Mesothelial cell of epicardium (in vitro differentiated cells): Measurements from ENCODE around the gene FBXO5. TPM values are rescaled to one million over a fixed set of nuclear protein-coding genes. Genes with fewer than 3 reads are reported as not detected.

Source experiments
- DNase-seq, 2 experiments: peaks; one replicate each; pipeline ENCODE4 v3.0.0; 2021; ENCODE audit warnings: low spot score in 2 of 2; ENCODE audit not compliant: unreplicated experiment in 2 of 2
- H3K27ac Mint-ChIP-seq: 2 replicates; pipeline ENCODE4 v1.8.0; 2021; ENCODE audit warnings: mixed read lengths
- H3K27me3 Mint-ChIP-seq: 2 replicates; pipeline ENCODE4 v1.8.0; 2021; ENCODE audit warnings: low read depth, mixed read lengths
- H3K36me3 Mint-ChIP-seq: 2 replicates; pipeline ENCODE4 v1.8.0; 2021; ENCODE audit warnings: mixed read lengths
- H3K4me1 Mint-ChIP-seq: 2 replicates; pipeline ENCODE4 v1.8.0; 2021; ENCODE audit warnings: mixed read lengths
- H3K4me3 Mint-ChIP-seq: 2 replicates; pipeline ENCODE4 v1.8.0; 2021; ENCODE audit warnings: mild to moderate bottlenecking, moderate library complexity, mixed read lengths
- H3K9me3 Mint-ChIP-seq: 2 replicates; pipeline ENCODE4 v1.8.0; 2021; ENCODE audit warnings: mixed read lengths
- total RNA-seq: library from RNA; stranded (reverse); gene quantifications from 3 replicates; pipeline ENCODE4 v1.2.1, GENCODE V29; 2021
- TF ChIP-seq, protein P1 (sequence below): fragments of 200-600 bp; sonication (generic); IDR thresholded peaks from one replicate; pipeline ENCODE4 v1.5.0; 2021; ENCODE audit warnings: antibody characterized with exemption; ENCODE audit not compliant: unreplicated experiment

FBXO5 gene
- total RNA-seq, 1 donor from 2014 or later: 17.1 TPM

DNA sequence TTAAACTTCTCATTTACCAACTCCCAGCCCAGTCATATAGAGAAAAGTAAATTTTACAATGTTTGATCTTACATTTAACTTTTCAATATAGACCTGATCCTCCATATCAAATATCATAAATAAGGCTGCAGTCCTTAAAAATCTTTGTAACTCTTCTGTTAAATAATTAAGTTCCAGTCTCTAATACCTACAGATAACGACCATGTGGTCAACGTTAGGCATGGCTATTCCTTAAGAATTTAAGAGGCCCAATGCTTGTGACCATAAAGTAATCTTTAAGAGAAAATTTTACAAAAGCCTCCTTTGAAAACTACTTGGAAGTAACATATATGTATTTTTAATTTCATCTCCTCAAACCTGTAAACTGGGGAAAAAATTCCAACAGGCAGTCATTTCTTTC, 1.6 kb downstream of the FBXO5 start:
- TF ChIP-seq, protein P1, sequence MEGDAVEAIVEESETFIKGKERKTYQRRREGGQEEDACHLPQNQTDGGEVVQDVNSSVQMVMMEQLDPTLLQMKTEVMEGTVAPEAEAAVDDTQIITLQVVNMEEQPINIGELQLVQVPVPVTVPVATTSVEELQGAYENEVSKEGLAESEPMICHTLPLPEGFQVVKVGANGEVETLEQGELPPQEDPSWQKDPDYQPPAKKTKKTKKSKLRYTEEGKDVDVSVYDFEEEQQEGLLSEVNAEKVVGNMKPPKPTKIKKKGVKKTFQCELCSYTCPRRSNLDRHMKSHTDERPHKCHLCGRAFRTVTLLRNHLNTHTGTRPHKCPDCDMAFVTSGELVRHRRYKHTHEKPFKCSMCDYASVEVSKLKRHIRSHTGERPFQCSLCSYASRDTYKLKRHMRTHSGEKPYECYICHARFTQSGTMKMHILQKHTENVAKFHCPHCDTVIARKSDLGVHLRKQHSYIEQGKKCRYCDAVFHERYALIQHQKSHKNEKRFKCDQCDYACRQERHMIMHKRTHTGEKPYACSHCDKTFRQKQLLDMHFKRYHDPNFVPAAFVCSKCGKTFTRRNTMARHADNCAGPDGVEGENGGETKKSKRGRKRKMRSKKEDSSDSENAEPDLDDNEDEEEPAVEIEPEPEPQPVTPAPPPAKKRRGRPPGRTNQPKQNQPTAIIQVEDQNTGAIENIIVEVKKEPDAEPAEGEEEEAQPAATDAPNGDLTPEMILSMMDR: no peak
- Mint-ChIP-seq H3K4me1 (peaks cover 36% of the 10 kb centered on the region), H3K36me3 (no peaks in the 10 kb centered on the region), H3K27ac (no peak overlapping the region), H3K4me3 (peak overlapping the region; percentile 82), H3K9me3 (no peaks in the 10 kb centered on the region), H3K27me3 (no peaks in the 10 kb centered on the region)
- no peak for DNase-seq

DNA sequence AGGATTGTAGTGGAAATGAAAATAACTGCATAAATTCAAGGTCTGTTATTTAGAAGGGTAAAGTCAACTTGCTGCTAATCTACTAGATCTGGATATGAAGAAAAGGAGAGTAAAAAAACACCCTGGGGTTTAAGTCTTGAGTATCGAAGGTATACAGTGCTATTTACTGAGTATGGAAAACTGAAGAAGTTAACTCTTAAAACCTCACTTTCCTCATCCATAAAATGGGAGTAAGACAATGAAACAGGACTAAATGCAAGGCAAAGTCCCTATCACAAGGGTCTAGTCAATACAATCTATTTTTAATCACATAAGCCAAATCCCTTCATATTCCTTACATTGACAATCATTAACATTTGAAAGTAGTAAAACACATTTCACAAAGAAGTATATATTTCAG, 2.2 kb downstream of the FBXO5 start:
- TF ChIP-seq, protein P1: no peak
- peaks cover 36% of the 10 kb centered on the region for H3K4me1 Mint-ChIP-seq

DNA sequence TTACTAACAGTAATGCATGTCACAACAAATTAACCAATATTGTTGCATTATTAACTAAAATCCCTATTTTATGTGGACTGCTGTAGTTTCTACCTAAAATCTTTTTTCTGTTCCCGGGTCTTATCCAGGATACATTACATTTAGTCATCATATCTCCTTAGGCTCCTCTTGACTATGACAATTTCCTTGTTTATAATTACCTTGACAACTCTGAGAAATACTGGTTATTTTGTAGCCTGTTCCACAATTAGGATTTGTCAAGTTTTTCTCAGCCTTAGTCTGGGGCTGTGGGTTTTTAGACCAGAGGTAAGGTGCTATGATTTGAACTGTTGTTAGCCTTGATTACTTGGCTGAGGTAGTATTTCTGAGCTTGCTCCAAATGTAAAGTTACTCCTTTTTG, 3.7 kb downstream of the FBXO5 start:
- TF ChIP-seq, protein P1: no peak
- DNase-seq: no peak
- no peak overlapping the region for H3K4me3 Mint-ChIP-seq
- peaks cover 9% of the 10 kb centered on the region for H3K36me3 Mint-ChIP-seq
- H3K27me3 Mint-ChIP-seq: no peaks in the 10 kb centered on the region
- peaks cover 27% of the 10 kb centered on the region for H3K4me1 Mint-ChIP-seq
- H3K27ac Mint-ChIP-seq: no peak overlapping the region
- no peaks in the 10 kb centered on the region for H3K9me3 Mint-ChIP-seq

More for the DNA sequence above, 2.2 kb downstream of the FBXO5 start:
- peak overlapping the region; percentile 82 for H3K4me3 Mint-ChIP-seq
- no peaks in the 10 kb centered on the region for H3K36me3 Mint-ChIP-seq
- DNase-seq: no peak
- no peaks in the 10 kb centered on the region for H3K9me3 Mint-ChIP-seq
- no peaks in the 10 kb centered on the region for H3K27me3 Mint-ChIP-seq
- no peak overlapping the region for H3K27ac Mint-ChIP-seq

DNA sequence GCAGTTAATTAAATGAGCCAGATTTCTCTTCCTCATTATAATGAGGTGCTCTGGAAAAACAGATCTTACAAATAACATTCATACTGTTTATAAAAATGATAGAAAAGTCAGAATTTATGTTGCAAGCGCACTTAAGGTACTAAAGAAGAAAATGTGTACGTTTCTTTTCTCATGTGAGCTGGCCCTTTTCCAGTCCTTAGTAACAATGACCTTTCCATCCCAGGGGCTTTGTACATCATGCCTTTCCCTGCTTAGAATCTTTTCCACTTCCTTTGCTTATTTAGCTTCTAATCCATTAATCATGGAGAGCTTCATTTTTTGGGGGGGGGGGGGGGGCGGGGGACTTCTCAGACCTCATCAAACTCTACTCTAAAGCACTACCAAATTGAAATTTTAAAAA, 4.8 kb downstream of the FBXO5 start:
- H3K27me3 Mint-ChIP-seq: no peaks in the 10 kb centered on the region
- peaks cover 23% of the 10 kb centered on the region for H3K4me1 Mint-ChIP-seq
- H3K9me3 Mint-ChIP-seq: no peaks in the 10 kb centered on the region
- peaks cover 18% of the 10 kb centered on the region for H3K36me3 Mint-ChIP-seq
- no peak for DNase-seq
- H3K4me3 Mint-ChIP-seq: no peak overlapping the region
- TF ChIP-seq, protein P1: no peak
- H3K27ac Mint-ChIP-seq: no peak overlapping the region

DNA sequence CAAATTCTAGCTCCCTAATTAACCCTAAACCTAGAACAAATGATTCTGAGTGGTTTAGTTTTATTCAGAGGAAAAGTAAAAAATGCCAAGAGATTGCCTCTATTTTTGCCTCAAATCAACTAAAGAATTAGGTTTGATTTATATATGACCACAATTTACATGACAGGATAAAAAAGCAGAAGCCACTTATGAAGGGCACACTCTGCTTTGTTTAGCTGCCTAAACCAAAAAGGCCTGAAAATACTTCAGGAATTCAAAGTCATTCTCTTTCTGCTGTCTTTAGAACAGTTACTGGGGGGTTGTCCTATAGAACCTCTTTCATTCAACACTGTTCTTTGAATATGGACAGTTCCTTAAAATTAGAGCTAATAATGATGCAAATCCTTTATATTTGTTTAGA, 5.3 kb downstream of the FBXO5 start:
- no peak overlapping the region for H3K4me3 Mint-ChIP-seq
- TF ChIP-seq, protein P1: no peak
- peaks cover 22% of the 10 kb centered on the region for H3K36me3 Mint-ChIP-seq
- H3K27ac Mint-ChIP-seq: peak overlapping the region; percentile 25
- DNase-seq: no peak
- H3K4me1 Mint-ChIP-seq: peaks cover 23% of the 10 kb centered on the region
- no peaks in the 10 kb centered on the region for H3K27me3 Mint-ChIP-seq
- H3K9me3 Mint-ChIP-seq: no peaks in the 10 kb centered on the region

DNA sequence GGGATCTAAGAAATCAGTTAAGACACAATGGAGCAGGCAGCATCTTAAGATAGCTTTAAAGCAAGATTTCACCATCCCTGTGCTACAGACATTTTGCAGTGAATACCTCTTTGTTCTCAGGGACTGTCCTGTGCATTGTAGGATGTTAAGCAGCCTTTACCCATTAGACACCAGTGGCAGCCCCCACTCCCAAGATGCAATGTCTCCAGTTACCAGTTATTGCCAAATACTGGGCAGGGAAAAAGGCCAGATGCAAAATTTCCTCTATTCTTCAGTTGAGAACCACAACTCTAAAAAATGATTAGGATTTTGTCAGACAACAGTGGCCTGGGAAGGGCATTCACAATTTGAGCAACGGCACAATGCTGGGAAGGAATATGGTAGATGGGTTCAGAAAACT, 6.1 kb downstream of the FBXO5 start:
- Mint-ChIP-seq H3K27ac (no peak overlapping the region), H3K9me3 (no peaks in the 10 kb centered on the region), H3K27me3 (no peaks in the 10 kb centered on the region), H3K36me3 (peaks cover 29% of the 10 kb centered on the region), H3K4me1 (peaks cover 19% of the 10 kb centered on the region), H3K4me3 (no peak overlapping the region)
- no peak for DNase-seq
- TF ChIP-seq, protein P1: no peak
